K562 (cell line): Measurements from ENCODE around the gene RBM18. TPM values are rescaled to one million over a fixed set of nuclear protein-coding genes. Genes with fewer than 3 reads are reported as not detected.

Source experiments
- ATAC-seq: fragments of 200-7000 bp; cut with Tn5 transposase; 3 replicates; pipeline ENCODE4 v1.9.1; 2020; ENCODE audit warnings: moderate library complexity
- BruUV-seq: library from RNA; stranded (reverse); fragments of 400-500 nt; replicated peaks from 2 replicates; lab custom pipeline; 2021; lab: Mats Ljungman, UMichigan
- CTCF ChIA-PET: fragments of 300-600 bp; formaldehyde crosslinking; extraction: SDS; loops from one replicate; lab custom pipeline; 2021; ENCODE audit warnings: low intra/inter-chr PET ratio; lab: Yijun Ruan, JAX
- POLR2A ChIA-PET: fragments of 300-600, 350-650 bp; sonication (Branson Sonifier 250); formaldehyde crosslinking; extraction: SDS; loops from one replicate; lab custom pipeline; 2021; ENCODE audit warnings: antibody characterized with exemption, inconsistent platforms; lab: Yijun Ruan, JAX
- DNase-seq, 4 experiments: peaks; one replicate each; pipeline versions ENCODE4 v3.0.0 to v3.0.0-alpha.2; 2011 to 2018; ENCODE audit warnings: low spot score in 3 of 4, mixed read lengths in 3 of 4; ENCODE audit errors: extremely low read depth in 1 of 4
- FAIRE-seq: peaks from 2 replicates; lab custom pipeline; 2011; peaks lifted over from hg19 to GRCh38; lab: Jason Lieb, UNC
- H2AFZ ChIP-seq: 2 replicates; pipeline ENCODE4 v1.6.0; 2011; ENCODE audit warnings: low read depth, low read length, control low read depth, inconsistent platforms
- H3K27ac ChIP-seq: fragments of 200-600 bp; 3 replicates; pipeline ENCODE4 v1.8.0; 2011; ENCODE audit warnings: low read depth, mild to moderate bottlenecking, control low read depth, inconsistent platforms, low read length, moderate library complexity, mixed read lengths; ENCODE audit errors: extremely low read depth
- H3K27me3 ChIP-seq, 2 experiments: fragments of 300-600 bp in 1 of 2; 2 replicates in 1 of 2; 3 replicates in 1 of 2; pipeline versions ENCODE4 v1.6.0 to v1.8.0; 2011; ENCODE audit warnings: inconsistent platforms in 2 of 2, low read length in 2 of 2, mild to moderate bottlenecking in 1 of 2, mixed read lengths in 1 of 2, moderate library complexity in 1 of 2; ENCODE audit not compliant: control insufficient read depth in 2 of 2, insufficient read depth in 2 of 2
- H3K36me3 ChIP-seq: fragments of 300-600 bp; 3 replicates; pipeline ENCODE4 v1.8.0; 2011; ENCODE audit warnings: mild to moderate bottlenecking, low read length, inconsistent platforms; ENCODE audit not compliant: control insufficient read depth, insufficient read depth
- H3K4me1 ChIP-seq, 2 experiments: fragments of 200-600 bp in 1 of 2; replicated peaks in 1 of 2; 2 replicates in 1 of 2; 3 replicates in 1 of 2; pipeline versions ENCODE4 v1.5.1 to v1.8.0; 2011; ENCODE audit warnings: inconsistent platforms in 2 of 2, low read length in 2 of 2, mild to moderate bottlenecking in 1 of 2, mixed read lengths in 1 of 2, moderate library complexity in 1 of 2; ENCODE audit not compliant: control insufficient read depth in 2 of 2, insufficient read depth in 2 of 2
- H3K4me2 ChIP-seq: 2 replicates; pipeline ENCODE4 v1.6.1; 2011; ENCODE audit warnings: low read length, control low read depth, inconsistent platforms, mixed read lengths; ENCODE audit not compliant: insufficient read depth
- H3K4me3 ChIP-seq: fragments of 200-600 bp; sonication (generic), shearing (Covaris generic); 2 replicates; pipeline ENCODE4 v1.5.1; 2016; ENCODE audit warnings: control low read depth, inconsistent platforms
- H3K79me2 ChIP-seq: fragments of 200-600 bp; 3 replicates; pipeline ENCODE4 v1.8.0; 2011; ENCODE audit warnings: low read length, inconsistent platforms; ENCODE audit not compliant: control insufficient read depth, insufficient read depth
- H3K9ac ChIP-seq, 2 experiments: 2 replicates each; pipeline versions ENCODE4 v1.6.0 to v1.6.1; 2011; ENCODE audit warnings: low read depth in 2 of 2, low read length in 2 of 2, control low read depth in 1 of 2, inconsistent platforms in 1 of 2, mild to moderate bottlenecking in 1 of 2, mixed read lengths in 1 of 2; ENCODE audit not compliant: insufficient read depth in 1 of 2
- H3K9me1 ChIP-seq: one replicate; pipeline ENCODE4 v1.6.0; 2011; ENCODE audit warnings: inconsistent platforms, mild to moderate bottlenecking, low read length, moderate library complexity; ENCODE audit not compliant: control insufficient read depth, insufficient read depth
- H3K9me3 ChIP-seq: replicated peaks from 2 replicates; pipeline ENCODE4 v1.5.1; 2011; ENCODE audit warnings: low read depth, low read length, inconsistent platforms; ENCODE audit not compliant: control insufficient read depth, insufficient read depth
- H4K20me1 ChIP-seq: replicated peaks from 2 replicates; pipeline ENCODE4 v1.6.1; 2011; ENCODE audit warnings: low read length, inconsistent platforms, mixed read lengths; ENCODE audit not compliant: control insufficient read depth, insufficient read depth
- DACH1 ChIP-seq: fragments of 450-650 bp; IDR thresholded peaks from 2 replicates; pipeline ENCODE4 v1.6.1; 2018; ENCODE audit not compliant: partially characterized antibody
- FOXK1 ChIP-seq: sonication (generic); formaldehyde crosslinking; IDR thresholded peaks from 2 replicates; pipeline ENCODE4 v1.8.0; 2022; ENCODE audit warnings: missing genetic modification reagents, mild to moderate bottlenecking, borderline replicate concordance
- HSF4 ChIP-seq: fragments of 250-450 bp; sonication (Bioruptor Pico); IDR thresholded peaks from 2 replicates; pipeline ENCODE4 v2.1.2; 2022; ENCODE audit warnings: mild to moderate bottlenecking, moderate library complexity, borderline replicate concordance
- NCOR1 ChIP-seq: fragments of 450-650 bp; IDR thresholded peaks from 2 replicates; pipeline ENCODE4 v1.6.1; 2016; ENCODE audit warnings: mild to moderate bottlenecking, moderate library complexity
- NONO ChIP-seq, 2 experiments: fragments of 200-400 bp in 1 of 2; fragments of 450-650 bp in 1 of 2; formaldehyde crosslinking in 1 of 2; IDR thresholded peaks; 2 replicates each; pipeline ENCODE4 v1.6.1; 2017; ENCODE audit warnings: low read depth in 2 of 2, mild to moderate bottlenecking in 2 of 2, moderate library complexity in 2 of 2, low read length in 1 of 2
- POLR2AphosphoS2 ChIP-seq: IDR thresholded peaks from 2 replicates; pipeline ENCODE4 v1.6.1; 2012; ENCODE audit warnings: low read length, improper control_type of control experiment
- PREB ChIP-seq: sonication (generic); formaldehyde crosslinking; IDR thresholded peaks from 2 replicates; pipeline ENCODE4 v1.8.1; 2023; ENCODE audit warnings: mild to moderate bottlenecking, missing genetic modification reagents
- TOE1 ChIP-seq, 2 experiments: fragments of 450-650 bp in 1 of 2; sonication (generic) in 1 of 2; formaldehyde crosslinking in 1 of 2; IDR thresholded peaks; 2 replicates each; pipeline versions ENCODE4 v1.7.1 to v1.8.0; 2016 to 2022; ENCODE audit warnings: borderline replicate concordance in 2 of 2, mild to moderate bottlenecking in 2 of 2, antibody characterized with exemption in 1 of 2, inconsistent platforms in 1 of 2, low read depth in 1 of 2, missing genetic modification reagents in 1 of 2, moderate library complexity in 1 of 2
- XRCC4 ChIP-seq: IDR thresholded peaks from one replicate; pipeline ENCODE4 v1.6.1; 2011; ENCODE audit not compliant: insufficient read depth, insufficient read length; ENCODE audit errors: extremely low read depth
- ZBTB8A ChIP-seq: fragments of 450-650 bp; IDR thresholded peaks from 2 replicates; pipeline ENCODE4 v1.6.1; 2018; ENCODE audit warnings: mild to moderate bottlenecking, moderate library complexity; ENCODE audit not compliant: partially characterized antibody
- ZNF232 ChIP-seq: sonication (generic); formaldehyde crosslinking; IDR thresholded peaks from 2 replicates; pipeline ENCODE4 v1.8.0; 2022; ENCODE audit warnings: mild to moderate bottlenecking, missing genetic modification reagents
- WGBS: fragments of 100-300 bp; shearing (Covaris generic); methylation state at CpG from one replicate; pipeline ENCODE4 v1.1.6; 2016; ENCODE audit warnings: low coverage, mixed read lengths; ENCODE audit not compliant: insufficient coverage; ENCODE audit errors: missing lambda C conversion rate; 5-methylcytosine and 5-hydroxymethylcytosine counted together
- in situ Hi-C: fragments of 300-500 bp; cut with MboI; formaldehyde crosslinking; loops from 4 replicates; pipeline ENCODE4 v1.15.0; 2018; ENCODE audit warnings: inconsistent platforms, mixed read lengths
- intact Hi-C: fragments of 100-400 bp; cut with micrococcal nuclease; formaldehyde crosslinking; loops from 2 replicates; pipeline ENCODE4 v1.14.2; 2022
- polyA plus RNA-seq, 8 experiments: library from polyadenylated mRNA; depleted of rRNA in 4 of 8; stranded (reverse) in 5 of 8; unstranded in 3 of 8; fragments of >200 nt; fragmentation: Nextera tagmentation in 2 of 8; fragmentation: Illumina TruSeq in 1 of 8; extraction: Ambion mirVana in 2 of 8; extraction: Trizol in 1 of 8; gene quantifications; 2 replicates each; pipeline versions ENCODE4 v1.2.1 to v1.2.3, GENCODE V29; 2011 to 2014; ENCODE audit warnings: inconsistent platforms in 1 of 8, missing spikeins in 1 of 8
- total RNA-seq, 7 experiments: library from RNA; depleted of rRNA in 6 of 7; stranded (reverse); fragments of >200 nt in 6 of 7; fragmentation: Illumina TruSeq in 2 of 7; extraction: Trizol in 2 of 7; gene quantifications; 2 replicates each; pipeline versions ENCODE4 v1.2.1 to v1.2.3, GENCODE V29; 2011 to 2021; ENCODE audit warnings: low replicate concordance in 1 of 7

Gene RBM18
- total and polyA plus RNA-seq, 9 of the 15 experiments (the other 6 are each of a cell fraction or from before 2014, with no cell fraction given): 7.9 to 86.3 (median 34.0) TPM

GRCh38 chr9:122246666-122247065 lies 18.0 kb downstream of the RBM18 start:
- no peaks in the 10 kb centered on the region for H3K9me3 ChIP-seq
- ChIA-PET POLR2A (interaction anchor here (0.5 to 2.4 kb wide), 4 partner anchors 10 to 635 kb away, joined by 3 to 5 read pairs (median 4); partner anchors contain the start of genes MRRF and RBM18), CTCF (no interaction called here)
- no peaks in the 10 kb centered on the region for H3K27me3 ChIP-seq
- no peak overlapping the region for H3K4me3 ChIP-seq
- H3K4me2 ChIP-seq: no peak overlapping the region
- H3K27ac ChIP-seq: no peak overlapping the region
- in situ Hi-C loops: no loop called here
- H3K79me2 ChIP-seq: peaks cover 2% of the 10 kb centered on the region; the same call in 1 of the 3 replicates
- WGBS: 94% methylated on average over 3 of the region's 3 CpGs
- TF ChIP-seq TOE1 (IDR thresholded peaks at IDR 0.05; ENCODE audit: borderline replicate concordance): no peak
- TF ChIP-seq TOE1 (CRISPR knock-in tag; IDR thresholded peaks at IDR 0.05; ENCODE audit: borderline replicate concordance, low read depth): no peak
- no peak for TF ChIP-seq NCOR1
- TF ChIP-seq POLR2AphosphoS2: no peak
- no peak for TF ChIP-seq FOXK1 (CRISPR knock-in tag)
- no peak for TF ChIP-seq PREB (CRISPR knock-in tag)
- no peak for TF ChIP-seq NONO (IDR thresholded peaks at IDR 0.05; ENCODE audit: low read depth in 2 of 2, low read length in 1 of 2)
- TF ChIP-seq ZBTB8A: no peak
- no peak for TF ChIP-seq XRCC4
- TF ChIP-seq DACH1: no peak
- no peak for TF ChIP-seq ZNF232 (CRISPR knock-in tag)
- TF ChIP-seq HSF4 (CRISPR knock-in tag): no peak
- H3K9me1 ChIP-seq: no peaks in the 10 kb centered on the region
- H3K9ac ChIP-seq: no peak overlapping the region
- H3K4me1 ChIP-seq: no peaks in the 10 kb centered on the region; a peak in 1 of 5 replicates
- no peak for ATAC-seq
- no TSS peak for BruUV-seq
- H4K20me1 ChIP-seq: no peaks in the 10 kb centered on the region
- intact Hi-C loops: no loop called here
- no peak overlapping the region for H2AFZ ChIP-seq
- no peak for FAIRE-seq
- H3K36me3 ChIP-seq: peaks cover 93% of the 10 kb centered on the region
- no peak for DNase-seq
